ENCODE results near the gene ITPKC. TPM values are rescaled to one million over a fixed set of nuclear protein-coding genes. Genes with fewer than 3 reads are reported as not detected.
"Not testable (repeated sequence)": the region's sequence is repeated elsewhere in the genome, so short reads cannot be mapped to it uniquely, and the experiment has no call there.

Gene ITPKC
- total RNA-seq, 2 donors from 2014 or later, result 15.2 to 15.6 TPM

- H3K27me3 ChIP-seq, result no peaks in the 10 kb centered on the region
- H3K27ac ChIP-seq, result no peak overlapping the region
- no peaks in the 10 kb centered on the region for H3K9me3 ChIP-seq
- H3K36me3 ChIP-seq, result peaks cover 54% of the 10 kb centered on the region
- peaks cover 0 to 34% of the 10 kb centered on the region in 2 donors for H3K4me1 ChIP-seq
- no peak for TF ChIP-seq CTCF (IDR thresholded peaks at IDR 0.05)
- H3K4me3 ChIP-seq, result no peak overlapping the region
- DNase-seq (ENCODE audit: low spot score), result no peak
Measured at GRCh38 chr19:40723661-40724254, 6.8 kb downstream of the ITPKC start.

GRCh38 chr19:40724315-40724714 is 7.4 kb downstream of the ITPKC start:
- Histone ChIP-seq H3K36me3 (peaks cover 60% of the 10 kb centered on the region), H3K27ac (no peak overlapping the region), H3K4me3 (no peak overlapping the region), H3K4me1 (peaks cover 0 to 31% of the 10 kb centered on the region in 2 donors), H3K9me3 (no peaks in the 10 kb centered on the region), H3K27me3 (no peaks in the 10 kb centered on the region)
- no peak for TF ChIP-seq CTCF (IDR thresholded peaks at IDR 0.05)
- no peak for DNase-seq (ENCODE audit: low spot score)

GRCh38 chr19:40724855-40725254 is 7.9 kb downstream of the ITPKC start:
- Histone ChIP-seq H3K4me1 (peaks cover 0 to 25% of the 10 kb centered on the region in 2 donors), H3K4me3 (no peak overlapping the region), H3K9me3 (no peaks in the 10 kb centered on the region), H3K36me3 (peaks cover 65% of the 10 kb centered on the region), H3K27me3 (no peaks in the 10 kb centered on the region), H3K27ac (no peak overlapping the region)
- DNase-seq (ENCODE audit: low spot score), result no peak
- TF ChIP-seq CTCF (IDR thresholded peaks at IDR 0.05), result no peak

GRCh38 chr19:40726279-40726678 is 9.4 kb downstream of the ITPKC start:
- H3K4me3 ChIP-seq, result no peak overlapping the region
- peaks cover 79% of the 10 kb centered on the region for H3K36me3 ChIP-seq
- no peaks in the 10 kb centered on the region for H3K9me3 ChIP-seq
- no peaks in the 10 kb centered on the region for H3K27me3 ChIP-seq
- no peak for TF ChIP-seq CTCF (IDR thresholded peaks at IDR 0.05)
- peaks cover 0 to 11% of the 10 kb centered on the region in 2 donors for H3K4me1 ChIP-seq
- no peak for DNase-seq (ENCODE audit: low spot score)
- no peak overlapping the region for H3K27ac ChIP-seq

- H3K27ac ChIP-seq; H3K9me3 ChIP-seq; H3K27me3 ChIP-seq; DNase-seq (ENCODE audit: low spot score); H3K4me3 ChIP-seq; H3K4me1 ChIP-seq: not testable (repeated sequence)
- H3K36me3 ChIP-seq, result peaks cover 99% of the 10 kb centered on the region
Measured at GRCh38 chr19:40730065-40730464, 13.2 kb downstream of the ITPKC start.

GRCh38 chr19:40732304-40732703 is 15.4 kb downstream of the ITPKC start:
- H3K27ac ChIP-seq; H3K9me3 ChIP-seq; H3K27me3 ChIP-seq; DNase-seq (ENCODE audit: low spot score); H3K4me3 ChIP-seq; H3K4me1 ChIP-seq: not testable (repeated sequence)
- peaks cover 99% of the 10 kb centered on the region for H3K36me3 ChIP-seq

- no peak for TF ChIP-seq CTCF (IDR thresholded peaks at IDR 0.05)
- Histone ChIP-seq H3K27ac (no peak overlapping the region), H3K4me3 (no peak overlapping the region), H3K36me3 (peaks cover 97% of the 10 kb centered on the region), H3K9me3 (no peaks in the 10 kb centered on the region), H3K4me1 (no peaks in the 10 kb centered on the region), H3K27me3 (no peaks in the 10 kb centered on the region)
- DNase-seq (ENCODE audit: low spot score), result no peak
Measured at GRCh38 chr19:40733149-40733548, 16.2 kb downstream of the ITPKC start.

Measured in right atrium auricular region (tissue), 2 donors.